ENCODE data around the gene ZRANB3.
"Not testable (repeated sequence)": the region's sequence is repeated elsewhere in the genome, so short reads cannot be mapped to it uniquely, and the experiment has no call there.

Gene ZRANB3

DNA sequence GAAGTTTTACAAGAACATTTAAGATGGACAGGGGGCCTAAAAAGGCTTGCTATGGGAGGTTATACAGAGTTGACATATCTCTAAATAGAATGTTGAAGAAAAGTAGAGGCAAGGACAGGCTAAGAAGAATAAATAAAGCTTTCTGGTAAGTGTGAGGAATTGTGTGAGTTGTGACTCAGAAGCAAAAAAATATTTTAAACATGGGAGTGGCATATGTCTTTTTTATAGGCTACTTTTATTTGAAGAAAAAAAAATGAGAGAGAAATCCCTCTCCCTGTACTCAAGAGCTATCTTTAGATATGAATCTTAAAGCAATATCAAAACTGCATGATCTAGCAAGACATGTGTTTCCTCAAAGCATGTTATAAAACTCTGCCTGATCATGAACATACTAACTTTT is 437.8 kb downstream of the ZRANB3 start:
- H3K36me3 Mint-ChIP-seq (ENCODE audit: low read depth) = peaks cover 36% of the 10 kb centered on the region
- no peaks in the 10 kb centered on the region for H3K27me3 Mint-ChIP-seq (ENCODE audit: low read depth)
- H3K9me3 Mint-ChIP-seq = peaks cover 9% of the 10 kb centered on the region
- H3K4me1 Mint-ChIP-seq = no peaks in the 10 kb centered on the region
- no peak overlapping the region for H3K4me3 Mint-ChIP-seq
- no peak overlapping the region for H3K27ac Mint-ChIP-seq
- TF ChIP-seq, protein P1, sequence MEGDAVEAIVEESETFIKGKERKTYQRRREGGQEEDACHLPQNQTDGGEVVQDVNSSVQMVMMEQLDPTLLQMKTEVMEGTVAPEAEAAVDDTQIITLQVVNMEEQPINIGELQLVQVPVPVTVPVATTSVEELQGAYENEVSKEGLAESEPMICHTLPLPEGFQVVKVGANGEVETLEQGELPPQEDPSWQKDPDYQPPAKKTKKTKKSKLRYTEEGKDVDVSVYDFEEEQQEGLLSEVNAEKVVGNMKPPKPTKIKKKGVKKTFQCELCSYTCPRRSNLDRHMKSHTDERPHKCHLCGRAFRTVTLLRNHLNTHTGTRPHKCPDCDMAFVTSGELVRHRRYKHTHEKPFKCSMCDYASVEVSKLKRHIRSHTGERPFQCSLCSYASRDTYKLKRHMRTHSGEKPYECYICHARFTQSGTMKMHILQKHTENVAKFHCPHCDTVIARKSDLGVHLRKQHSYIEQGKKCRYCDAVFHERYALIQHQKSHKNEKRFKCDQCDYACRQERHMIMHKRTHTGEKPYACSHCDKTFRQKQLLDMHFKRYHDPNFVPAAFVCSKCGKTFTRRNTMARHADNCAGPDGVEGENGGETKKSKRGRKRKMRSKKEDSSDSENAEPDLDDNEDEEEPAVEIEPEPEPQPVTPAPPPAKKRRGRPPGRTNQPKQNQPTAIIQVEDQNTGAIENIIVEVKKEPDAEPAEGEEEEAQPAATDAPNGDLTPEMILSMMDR (IDR thresholded peaks at IDR 0.05; ENCODE audit: unreplicated experiment in 3 of 3) = no peak

DNA sequence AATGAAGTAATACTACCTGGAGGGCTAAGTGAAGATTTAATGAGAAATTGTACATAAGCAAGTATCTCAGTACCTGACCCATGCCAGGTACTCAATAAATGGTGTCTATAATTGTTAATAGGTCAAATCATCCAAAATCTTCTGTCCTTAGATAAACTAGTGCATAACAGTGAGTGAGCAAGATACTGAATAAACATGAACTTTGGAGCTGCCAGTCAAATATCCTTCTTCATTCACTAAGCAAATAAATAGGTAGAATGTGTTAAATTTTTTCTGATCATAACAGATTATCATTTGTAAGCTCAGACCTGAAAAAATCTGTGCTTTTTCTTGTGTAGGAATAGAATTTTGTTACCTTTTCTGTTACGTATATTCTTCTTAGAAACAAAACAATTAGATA is 439.3 kb downstream of the ZRANB3 start:
- Mint-ChIP-seq H3K9me3 (peaks cover 19% of the 10 kb centered on the region), H3K4me3 (no peak overlapping the region), H3K36me3 (ENCODE audit: low read depth) (peaks cover 49% of the 10 kb centered on the region), H3K27ac (no peak overlapping the region), H3K4me1 (no peaks in the 10 kb centered on the region), H3K27me3 (ENCODE audit: low read depth) (no peaks in the 10 kb centered on the region)
- TF ChIP-seq, protein P1 (IDR thresholded peaks at IDR 0.05; ENCODE audit: unreplicated experiment in 3 of 3) = no peak

DNA sequence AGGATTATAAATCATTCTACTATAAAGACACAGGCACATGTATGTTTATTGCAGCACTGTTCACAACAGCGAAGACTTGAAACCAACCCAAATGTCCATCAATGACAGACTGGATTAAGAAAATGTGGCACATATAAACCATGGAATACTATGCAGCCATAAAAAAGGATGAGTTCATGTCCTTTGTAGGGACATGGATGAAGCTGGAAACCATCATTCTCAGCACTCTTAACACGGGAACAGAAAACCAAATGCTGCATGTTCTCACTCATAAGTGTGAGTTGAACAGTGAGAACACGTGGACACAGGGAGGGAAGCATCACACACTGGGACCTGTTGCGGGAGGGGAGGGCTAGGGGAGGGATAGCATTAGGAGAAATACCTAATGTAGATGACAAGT is 441.4 kb downstream of the ZRANB3 start:
- H3K4me3 Mint-ChIP-seq; H3K4me1 Mint-ChIP-seq; H3K27ac Mint-ChIP-seq; H3K27me3 Mint-ChIP-seq (ENCODE audit: low read depth): not testable (repeated sequence)
- H3K36me3 Mint-ChIP-seq (ENCODE audit: low read depth) = peaks cover 54% of the 10 kb centered on the region
- H3K9me3 Mint-ChIP-seq = peaks cover 26% of the 10 kb centered on the region
